ENCODE results near the gene RNASE11.

Gene RNASE11

DNA sequence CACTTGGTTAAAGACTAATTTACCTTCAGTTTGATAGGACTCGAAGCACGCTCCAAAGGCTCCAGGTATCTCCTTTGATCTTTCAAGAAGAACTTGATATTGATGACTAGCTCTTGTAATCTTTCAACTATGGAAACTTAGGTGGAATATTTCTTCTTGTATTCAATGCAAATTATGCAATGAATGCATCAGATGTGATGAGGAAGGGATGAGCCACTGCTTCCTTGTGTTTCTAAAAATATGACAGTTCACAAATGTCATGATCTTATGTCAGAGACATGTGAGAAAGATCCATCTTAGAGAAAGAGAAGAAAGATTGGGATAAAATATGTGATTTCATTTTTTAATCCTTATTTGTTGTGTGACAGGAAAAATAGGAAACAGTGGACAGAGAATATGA lies 36.9 kb downstream of the RNASE11 start:
- no peaks in the 10 kb centered on the region for H3K4me1 Mint-ChIP-seq (ENCODE audit: low read depth)

DNA sequence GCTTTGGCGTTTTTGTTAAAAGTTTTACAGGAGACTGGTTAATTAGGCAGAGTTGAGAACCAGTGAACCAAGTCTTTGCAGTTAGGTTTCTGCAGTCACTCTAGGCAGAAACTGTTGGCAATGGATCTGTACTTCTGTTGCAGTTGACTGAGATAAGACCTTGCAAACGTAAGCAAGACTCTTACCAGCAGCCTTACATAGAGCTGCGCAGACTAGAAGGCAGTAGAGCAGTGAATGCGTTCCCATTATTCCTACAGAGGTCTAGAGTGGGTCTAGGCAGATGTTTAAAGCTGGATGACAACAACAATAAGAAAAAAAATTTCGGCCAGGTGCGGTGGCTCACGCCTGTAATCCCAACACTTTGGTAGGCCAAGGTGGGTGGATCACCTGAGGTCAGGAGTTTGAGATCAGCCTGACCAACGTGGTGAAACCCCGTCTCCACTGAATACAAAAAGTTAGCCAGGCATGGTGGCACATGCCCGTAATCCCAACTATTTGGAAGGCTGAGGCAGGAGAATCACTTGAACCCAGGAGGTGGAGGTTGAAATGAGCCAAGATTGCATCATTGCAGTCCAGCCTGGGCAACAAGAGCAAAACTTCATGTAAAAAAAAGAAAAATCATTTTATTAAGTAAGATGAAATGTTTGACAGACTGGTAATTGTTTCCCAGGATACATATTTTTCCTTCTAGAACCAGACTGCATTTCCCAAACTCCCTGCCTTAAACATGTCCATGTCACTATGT lies 39.2 kb downstream of the RNASE11 start:
- no peak overlapping the region for H3K27ac Mint-ChIP-seq
- H3K9me3 Mint-ChIP-seq, result no peaks in the 10 kb centered on the region
- DNase-seq, result no peak
- no peak overlapping the region for H3K4me3 Mint-ChIP-seq
- H3K36me3 Mint-ChIP-seq (ENCODE audit: low read depth), result no peaks in the 10 kb centered on the region
- peaks cover 13% of the 10 kb centered on the region for H3K27me3 Mint-ChIP-seq
- no peaks in the 10 kb centered on the region for H3K4me1 Mint-ChIP-seq (ENCODE audit: low read depth)

More for the DNA sequence above, 36.9 kb downstream of the RNASE11 start:
- Mint-ChIP-seq H3K36me3 (ENCODE audit: low read depth) (no peaks in the 10 kb centered on the region), H3K9me3 (no peaks in the 10 kb centered on the region), H3K4me3 (no peak overlapping the region), H3K27me3 (peaks cover 2% of the 10 kb centered on the region), H3K27ac (no peak overlapping the region)
- DNase-seq, result no peak

DNA sequence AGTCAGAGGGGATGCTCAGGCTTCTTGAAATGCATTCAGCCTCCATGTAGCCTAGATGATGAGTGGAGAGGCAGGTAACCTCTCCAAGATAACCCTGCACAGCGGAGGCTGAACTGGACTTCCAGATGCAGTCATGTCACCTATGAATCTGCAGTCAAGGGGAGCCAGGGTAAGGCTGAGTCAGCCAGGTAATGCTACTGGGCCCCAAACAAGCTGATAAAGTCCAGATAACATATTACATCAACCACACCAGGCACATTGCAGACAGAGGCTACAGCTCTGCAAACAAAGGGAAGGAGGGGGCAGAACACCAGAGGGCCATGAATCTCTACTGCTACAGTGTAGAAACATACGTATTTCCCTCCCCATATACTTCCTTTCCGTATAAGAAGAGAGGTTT lies 40.9 kb downstream of the RNASE11 start:
- no peaks in the 10 kb centered on the region for H3K4me1 Mint-ChIP-seq (ENCODE audit: low read depth)
- no peak for DNase-seq
- H3K9me3 Mint-ChIP-seq, result no peaks in the 10 kb centered on the region
- no peaks in the 10 kb centered on the region for H3K36me3 Mint-ChIP-seq (ENCODE audit: low read depth)
- H3K27me3 Mint-ChIP-seq, result peaks cover 13% of the 10 kb centered on the region
- no peak overlapping the region for H3K27ac Mint-ChIP-seq
- no peak overlapping the region for H3K4me3 Mint-ChIP-seq

DNA sequence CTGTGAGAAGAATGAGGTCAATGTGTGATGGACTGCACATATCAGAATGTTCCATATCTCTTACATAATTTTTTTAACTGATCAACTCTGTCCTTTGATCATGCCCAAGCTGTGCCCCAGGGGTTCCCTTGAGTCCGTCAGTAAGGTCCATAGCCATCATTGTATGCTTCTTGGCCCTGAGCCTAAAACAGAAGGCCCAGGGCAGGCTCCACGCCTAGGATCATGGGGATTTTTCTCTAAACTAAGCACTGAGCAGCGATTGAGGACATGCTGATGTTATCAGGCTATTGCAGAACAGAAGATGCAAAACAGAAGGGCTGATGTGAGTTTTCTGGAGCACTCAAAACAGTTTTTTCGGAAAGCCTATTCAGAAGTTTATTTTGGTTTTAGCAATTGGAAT lies 47.9 kb downstream of the RNASE11 start:
- DNase-seq, result no peak
- H3K4me3 Mint-ChIP-seq, result no peak overlapping the region
- H3K27me3 Mint-ChIP-seq, result peaks cover 11% of the 10 kb centered on the region
- H3K36me3 Mint-ChIP-seq (ENCODE audit: low read depth), result no peaks in the 10 kb centered on the region
- no peaks in the 10 kb centered on the region for H3K9me3 Mint-ChIP-seq
- H3K27ac Mint-ChIP-seq, result no peak overlapping the region
- H3K4me1 Mint-ChIP-seq (ENCODE audit: low read depth), result no peaks in the 10 kb centered on the region

Data from activated T-cell treated with anti-CD3 and anti-CD28 coated beads, Interleukin-2, amount 50 U/mL, for 24 hours (primary cell).